HuH-7.5 (cell line): Measurements from ENCODE around the gene NATD1.

Experiments used
- DNase-seq: peaks from one replicate; pipeline ENCODE4 v3.0.0; 2011; ENCODE audit warnings: low spot score

NATD1 gene

GRCh38 chr17:21289902-21290571, 36.8 kb upstream of the NATD1 start:
- DNase-seq, result no peak

DNA sequence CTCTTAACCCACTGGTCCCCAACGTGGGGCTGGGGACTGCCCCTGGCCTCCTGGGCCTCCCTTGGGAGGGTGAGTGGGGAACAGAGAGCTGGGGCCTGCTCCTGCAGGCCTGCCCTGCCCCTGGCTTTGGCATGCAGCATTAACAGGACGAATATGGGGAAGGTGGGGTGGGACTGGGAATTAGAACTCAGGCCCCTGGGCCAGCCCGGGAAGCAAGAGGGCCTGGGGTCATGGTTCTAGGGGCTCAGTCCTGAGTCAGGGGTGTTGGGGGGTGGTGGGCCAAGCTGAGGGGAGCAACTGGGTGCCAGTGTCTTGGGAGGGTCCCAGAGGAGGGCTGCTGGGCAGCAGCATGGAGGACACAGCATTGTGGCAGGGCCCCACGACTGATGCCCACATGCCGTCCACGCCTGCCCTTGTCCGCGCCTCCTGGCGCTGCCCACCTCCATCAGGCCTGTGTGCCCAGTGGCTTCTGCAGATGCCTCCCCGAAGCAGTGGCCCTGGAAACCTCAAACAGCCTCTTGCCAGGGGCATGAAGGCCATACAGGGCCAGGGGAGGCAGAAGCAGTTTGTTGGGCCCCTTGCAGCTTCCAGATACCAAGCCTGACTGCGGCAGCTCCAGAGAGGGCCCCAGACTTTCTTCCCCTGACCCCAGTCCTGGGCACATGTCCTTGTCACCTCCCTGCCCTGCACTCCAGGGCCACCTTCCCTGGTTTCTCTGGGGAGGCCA, 36.1 kb upstream of the NATD1 start:
- DNase-seq, result no peak

- DNase-seq, result no peak
Observed at GRCh38 chr17:21288571-21289017, 35.4 kb upstream of the NATD1 start.

- DNase-seq, result peak; percentile 38
Observed at GRCh38 chr17:21287703-21288449, 34.7 kb upstream of the NATD1 start.

DNA sequence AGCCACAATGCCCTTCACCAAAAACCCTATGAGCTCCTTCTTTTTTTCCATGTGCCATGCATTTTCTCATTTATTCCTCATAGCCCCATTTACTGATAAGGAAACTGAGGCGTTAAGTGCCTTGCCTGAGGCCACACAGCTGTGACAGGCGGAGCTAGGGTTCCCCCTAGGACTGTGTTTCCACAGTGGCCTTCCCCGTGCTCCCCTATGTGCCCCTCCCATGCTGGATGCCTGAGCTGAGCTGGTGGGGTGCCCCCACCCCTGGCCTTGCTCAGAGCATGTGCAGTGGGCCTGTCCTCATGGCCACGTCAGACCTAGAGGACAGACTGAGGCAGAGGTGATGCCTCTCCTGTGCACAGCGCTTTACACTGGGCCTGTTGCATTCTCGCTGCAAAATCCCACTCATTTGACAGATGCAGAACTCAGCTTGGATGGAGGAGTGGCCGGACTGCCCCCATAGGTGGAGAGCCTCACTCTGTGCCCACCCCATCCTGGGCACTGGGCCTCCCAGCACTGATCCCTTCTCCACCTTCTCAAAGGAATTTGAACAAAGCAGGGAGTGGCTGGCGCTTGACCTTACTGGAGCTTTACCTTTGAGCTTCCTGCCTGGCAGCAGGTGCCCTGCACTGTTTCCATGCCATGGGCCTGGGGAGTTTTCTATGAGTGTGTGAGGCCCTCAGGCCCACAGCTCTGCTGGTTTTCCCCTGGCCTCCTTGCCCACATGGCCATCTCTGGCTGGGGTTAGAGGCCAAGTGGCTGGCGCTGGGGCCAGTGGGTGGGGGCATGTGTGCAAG, 33.9 kb upstream of the NATD1 start:
- no peak for DNase-seq

DNA sequence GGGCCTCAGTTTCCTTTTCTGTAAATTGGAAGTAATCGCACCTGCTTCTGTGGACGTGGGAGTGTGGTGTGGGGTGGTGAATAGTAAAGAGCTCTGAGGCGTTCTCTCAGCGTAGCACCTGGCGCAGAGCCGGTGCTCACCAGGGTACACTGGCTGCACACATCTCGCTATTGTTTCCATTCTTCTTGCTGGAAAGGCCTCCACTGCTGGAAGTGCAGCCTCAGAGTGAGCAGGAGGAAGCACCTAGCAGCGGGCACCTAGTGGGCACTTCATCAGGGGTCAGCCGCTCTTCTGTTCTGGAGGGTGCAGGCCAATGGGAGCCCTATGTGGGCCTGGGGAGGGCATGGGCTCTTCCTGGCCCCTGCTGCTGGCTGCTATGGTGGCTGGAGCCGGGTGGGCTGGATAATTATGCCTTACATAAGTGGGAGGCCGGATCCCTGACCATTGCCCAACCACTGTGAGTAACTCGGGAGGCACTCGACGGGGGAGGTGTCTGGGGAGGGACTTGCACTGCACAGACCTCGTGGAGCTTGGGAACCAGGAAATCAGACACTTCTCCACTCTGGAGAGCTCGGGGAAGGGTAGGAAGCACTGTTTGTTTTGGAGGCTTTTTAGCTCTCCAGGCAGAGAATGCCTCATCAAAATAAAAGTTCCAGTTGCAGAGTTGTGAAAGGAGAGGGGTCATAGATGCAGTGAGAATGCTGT, 33.0 kb upstream of the NATD1 start:
- peak; percentile 78 for DNase-seq

GRCh38 chr17:21285164-21286065, 32.2 kb upstream of the NATD1 start:
- DNase-seq, result no peak

DNA sequence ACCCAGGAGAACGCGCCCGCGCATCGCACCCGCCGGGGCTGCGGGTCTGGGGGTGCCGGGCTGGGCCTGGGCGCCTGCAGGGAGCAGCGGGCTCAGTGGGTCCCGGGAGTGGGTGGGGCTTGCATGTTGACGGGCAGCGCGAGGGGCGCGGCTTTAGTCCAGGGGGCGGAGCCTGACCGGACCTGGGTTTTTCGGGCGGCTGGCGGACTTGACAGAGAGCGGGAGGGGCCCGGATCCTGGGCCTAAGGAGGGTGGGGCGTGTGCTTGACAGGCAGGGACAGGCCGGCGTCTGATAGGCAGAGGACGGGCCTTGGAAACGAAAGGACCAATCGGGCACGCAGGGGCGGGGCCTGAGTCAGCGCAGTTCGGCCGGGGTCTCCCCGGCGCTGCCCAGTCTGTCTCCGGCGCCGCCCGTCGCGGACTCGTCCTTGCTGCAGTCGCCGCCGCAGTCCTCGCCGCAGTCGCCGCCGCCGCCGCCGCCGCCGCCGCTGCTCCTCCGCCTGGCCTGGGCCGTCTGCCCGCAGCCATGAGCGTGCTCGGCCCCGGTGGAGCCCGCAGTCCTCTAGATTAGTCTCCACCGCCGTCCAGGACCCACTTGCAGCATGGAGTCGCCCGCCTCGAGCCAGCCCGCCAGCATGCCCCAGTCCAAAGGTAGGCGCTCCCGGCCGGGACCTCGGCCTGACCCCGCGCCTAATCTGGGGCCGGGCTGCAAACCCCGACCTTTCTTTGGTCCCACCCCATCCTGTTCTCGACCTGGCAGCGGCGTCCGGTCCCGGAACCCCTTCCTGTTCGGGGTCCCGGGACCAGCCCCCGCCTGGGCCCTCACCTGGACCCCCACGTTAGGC, 31.3 kb upstream of the NATD1 start, which contains the start of gene MAP2K3:
TSS of gene MAP2K3 (plus strand) at position 393 of the 845 bp plus-strand sequence. CDS start at position 603, 210 bp downstream.
- peak; percentile 94 for DNase-seq

DNA sequence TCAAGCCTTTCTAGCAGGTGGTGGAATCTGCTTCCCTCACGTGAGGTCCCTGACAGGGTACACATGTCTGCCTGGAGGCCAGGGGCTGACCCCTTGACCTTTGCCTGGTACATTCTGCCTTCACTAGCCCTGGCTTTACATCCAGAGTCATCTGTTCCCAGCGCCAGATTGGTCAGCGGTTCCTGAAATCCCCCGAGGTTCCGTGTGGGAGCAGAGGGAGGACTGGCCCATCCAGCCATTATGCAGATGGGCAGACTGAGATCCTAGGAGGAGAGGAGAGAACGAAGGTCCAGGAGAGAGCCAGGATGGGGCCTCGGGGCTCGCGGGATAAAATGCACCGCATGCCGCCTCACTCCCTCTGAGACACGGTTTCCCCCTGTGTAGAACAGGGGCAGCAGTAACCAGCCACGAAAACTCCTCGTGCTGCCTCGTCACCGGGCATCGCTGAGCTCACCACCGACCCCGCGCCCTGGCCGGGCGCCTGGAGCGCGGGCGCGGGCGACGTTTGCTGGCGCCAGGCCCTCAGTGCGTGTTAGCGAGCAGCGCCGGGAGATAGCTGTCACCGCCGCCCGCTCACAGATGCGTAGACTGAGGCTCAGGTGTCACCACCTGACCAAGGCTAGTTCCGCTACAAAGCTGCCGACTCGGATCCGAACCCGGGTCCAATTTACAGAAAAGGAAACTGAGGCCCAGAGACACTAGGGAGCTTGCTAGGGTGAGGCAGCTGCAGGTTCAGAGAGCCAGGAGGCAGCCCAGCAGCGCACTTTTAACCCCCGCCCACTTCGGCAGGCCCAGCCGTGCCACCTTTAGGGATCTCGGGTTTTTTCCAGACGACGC, 30.5 kb upstream of the NATD1 start:
- DNase-seq, result no peak

DNA sequence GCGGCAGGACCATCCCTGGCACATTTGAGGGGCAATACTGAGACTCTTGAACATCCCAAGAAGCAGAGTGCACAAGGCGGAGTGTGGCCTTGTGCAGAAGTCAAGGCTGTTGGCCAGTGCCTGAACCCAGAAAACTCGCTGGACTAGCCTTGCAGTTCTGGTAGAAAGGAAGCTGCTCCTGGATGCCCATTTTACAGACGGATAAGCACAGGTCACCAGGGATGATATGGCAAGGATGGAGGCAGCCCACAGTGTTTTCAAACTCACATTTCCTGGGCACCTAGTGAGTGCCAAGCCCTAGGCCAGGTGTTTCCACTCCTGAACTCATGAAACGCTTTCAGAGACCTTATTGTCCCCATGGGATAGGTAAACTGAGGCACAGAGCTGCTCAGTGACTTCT, 29.6 kb upstream of the NATD1 start:
- no peak for DNase-seq

DNA sequence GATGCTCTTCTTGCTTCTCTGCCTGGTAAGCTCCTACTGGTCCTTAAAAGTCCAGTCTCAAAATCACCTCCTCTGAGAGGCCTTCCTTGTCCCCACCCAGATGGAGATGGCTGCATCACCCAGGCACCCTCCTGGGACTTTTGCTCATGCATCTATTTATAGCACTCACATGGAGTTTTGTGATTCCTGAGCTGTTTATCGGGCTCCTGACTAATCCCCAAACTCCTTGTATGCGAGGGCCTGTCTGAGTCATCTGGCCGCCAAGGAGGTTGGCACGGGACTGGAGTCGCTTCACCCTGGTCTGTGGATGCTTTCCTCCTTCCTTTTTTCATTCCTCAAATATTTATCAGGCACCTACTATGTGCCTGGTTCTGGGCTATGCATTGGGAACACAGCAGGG, 29.0 kb upstream of the NATD1 start:
- no peak for DNase-seq

DNA sequence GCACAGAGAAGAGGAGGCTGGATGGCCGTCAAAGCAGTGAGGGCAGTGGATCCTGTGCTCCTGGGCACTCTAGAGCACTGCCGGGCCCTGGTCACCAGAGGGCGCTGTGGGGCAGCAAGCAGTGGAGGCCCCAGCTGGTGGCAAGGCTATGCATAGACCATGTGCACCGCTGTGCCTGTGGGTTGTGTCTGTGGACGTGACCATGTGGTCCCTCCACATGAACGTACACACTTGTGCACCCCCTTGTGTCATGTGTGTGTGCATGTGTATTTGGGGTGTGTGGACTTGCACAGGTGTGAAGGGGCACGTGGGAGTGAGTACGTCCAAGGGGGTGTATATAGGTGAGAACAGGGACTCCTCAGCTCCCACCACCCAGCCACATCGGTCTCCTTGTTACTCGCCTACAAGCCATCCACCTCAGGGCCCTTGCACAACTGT, 26.9 kb upstream of the NATD1 start:
- DNase-seq, result peak; percentile 87

DNA sequence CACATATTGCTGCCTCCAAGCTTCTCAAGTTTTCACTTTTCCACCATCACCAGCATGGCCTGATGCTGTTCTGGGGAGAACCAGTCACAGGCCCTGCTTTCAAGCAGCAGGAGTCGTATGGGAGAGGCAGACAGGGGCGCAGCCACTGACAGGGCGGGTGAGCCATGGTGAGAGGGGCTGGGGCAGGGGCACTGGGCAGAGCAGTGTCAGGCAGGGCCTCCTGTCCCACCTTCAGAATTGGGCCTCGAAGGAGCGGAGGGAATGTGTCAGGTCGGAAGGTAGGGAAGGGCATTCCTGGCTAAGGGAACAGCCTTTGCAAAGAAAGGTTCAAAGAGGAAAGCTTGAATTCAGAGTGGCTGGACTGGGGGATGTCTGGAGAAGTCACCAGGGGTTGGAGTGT, 26.4 kb upstream of the NATD1 start:
- no peak for DNase-seq

DNA sequence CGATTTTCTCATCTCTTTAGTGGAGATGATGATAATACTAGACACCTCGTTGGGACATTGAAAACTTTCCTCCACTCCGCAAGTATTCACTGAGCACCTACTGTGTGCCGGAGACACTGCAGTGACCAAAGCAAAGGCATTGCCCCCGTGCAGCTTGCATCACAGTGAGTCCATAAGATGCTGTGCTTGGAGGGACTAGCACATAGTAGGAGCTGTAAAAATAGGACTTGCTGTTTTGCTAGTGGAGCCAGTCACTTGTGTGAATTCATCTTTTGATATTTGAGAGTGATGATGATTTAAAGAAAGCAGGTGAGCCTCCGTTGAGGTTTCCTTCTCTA, 26.0 kb upstream of the NATD1 start:
- DNase-seq, result no peak

DNA sequence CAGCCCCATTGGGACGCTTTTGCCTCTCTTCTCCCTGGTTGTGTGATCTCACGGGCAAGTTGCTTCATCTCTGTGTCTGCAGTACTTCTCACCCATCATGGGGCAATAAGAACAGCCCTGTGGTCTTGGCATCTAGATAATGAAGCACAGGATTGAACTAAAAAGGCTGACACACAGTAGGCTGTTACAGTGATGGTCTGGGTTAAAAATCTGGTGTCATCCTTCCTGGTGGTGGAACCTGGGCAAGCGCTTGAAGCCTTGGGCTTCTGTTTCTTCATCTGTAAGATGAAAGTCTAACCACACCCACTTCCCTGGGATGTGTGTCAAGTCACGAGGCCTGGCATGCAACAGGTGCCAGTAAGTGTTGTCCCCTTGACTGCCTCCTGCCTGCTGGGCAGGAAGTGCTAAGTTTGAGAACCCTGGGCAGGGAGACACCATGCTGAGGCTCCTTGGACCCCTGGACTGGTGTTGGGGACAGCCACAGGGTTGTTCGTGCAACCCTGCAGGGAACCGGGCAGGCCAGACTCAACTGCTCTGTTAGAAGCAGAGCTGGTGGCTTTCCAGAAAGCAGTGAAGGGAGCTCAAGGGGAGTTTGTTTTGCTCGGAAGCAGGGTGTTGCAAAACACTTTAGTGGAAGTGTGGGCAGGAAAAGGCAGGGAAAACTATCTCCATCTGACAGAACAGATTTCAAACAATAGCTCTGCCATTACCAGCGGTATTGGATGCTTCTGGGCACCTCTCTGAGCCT, 25.4 kb upstream of the NATD1 start:
- DNase-seq, result no peak

GRCh38 chr17:21277332-21277731, 24.1 kb upstream of the NATD1 start:
- DNase-seq, result no peak

- DNase-seq, result no peak
Observed at GRCh38 chr17:21276264-21276588, 23.0 kb upstream of the NATD1 start.
